Hepatocyte (in vitro differentiated cells): ENCODE data around the gene DVL2. TPM values are rescaled to one million over a fixed set of nuclear protein-coding genes. Genes with fewer than 3 reads are reported as not detected.

Source experiments
- DNase-seq: peaks from one replicate; pipeline ENCODE4 v3.0.0-alpha.2; 2016; ENCODE audit warnings: low spot score
- H2AFZ ChIP-seq: fragments of 200-600 bp; sonication (generic); 2 replicates; pipeline ENCODE4 v1.6.0; 2016; ENCODE audit warnings: antibody characterized with exemption, mild to moderate bottlenecking
- H3K27ac ChIP-seq: fragments of 200-600 bp; sonication (generic); 2 replicates; pipeline ENCODE4 v1.5.1; 2016; ENCODE audit warnings: mild to moderate bottlenecking
- H3K27me3 ChIP-seq: fragments of 200-600 bp; sonication (generic); 2 replicates; pipeline ENCODE4 v1.6.1; 2016
- H3K36me3 ChIP-seq: fragments of 200-600 bp; sonication (generic); replicated peaks from 2 replicates; pipeline ENCODE4 v1.5.1; 2016; ENCODE audit warnings: low read depth; ENCODE audit not compliant: insufficient read depth
- H3K4me1 ChIP-seq: fragments of 200-600 bp; sonication (generic); 2 replicates; pipeline ENCODE4 v1.5.1; 2016; ENCODE audit warnings: mild to moderate bottlenecking, moderate library complexity; ENCODE audit not compliant: insufficient read depth
- H3K4me2 ChIP-seq: fragments of 200-600 bp; sonication (generic); 2 replicates; pipeline ENCODE4 v1.6.0; 2016
- H3K4me3 ChIP-seq: fragments of 200-600 bp; sonication (generic); 2 replicates; pipeline ENCODE4 v1.5.1; 2016; ENCODE audit warnings: mild to moderate bottlenecking
- H3K79me2 ChIP-seq: fragments of 200-600 bp; sonication (generic); 2 replicates; pipeline ENCODE4 v1.6.0; 2017; ENCODE audit warnings: mild to moderate bottlenecking
- H3K9me2 ChIP-seq: fragments of 200-600 bp; sonication (generic); replicated peaks from 2 replicates; pipeline ENCODE4 v1.6.0; 2017; ENCODE audit warnings: mild to moderate bottlenecking; ENCODE audit not compliant: insufficient read depth
- H3K9me3 ChIP-seq: fragments of 200-600 bp; sonication (generic); 2 replicates; pipeline ENCODE4 v1.5.1; 2016; ENCODE audit warnings: low read depth, mild to moderate bottlenecking
- H4K20me1 ChIP-seq: fragments of 200-600 bp; sonication (generic); 2 replicates; pipeline ENCODE4 v1.6.0; 2016; ENCODE audit warnings: mild to moderate bottlenecking; ENCODE audit not compliant: insufficient read depth, poor library complexity, severe bottlenecking
- CTCF ChIP-seq: fragments of 200-600 bp; sonication (generic); IDR thresholded peaks from 2 replicates; pipeline ENCODE4 v1.5.1; 2016; ENCODE audit warnings: antibody characterized with exemption, mild to moderate bottlenecking; ENCODE audit not compliant: poor library complexity
- EZH2 ChIP-seq: fragments of 200-600 bp; sonication (generic); IDR thresholded peaks from 2 replicates; pipeline ENCODE4 v1.6.1; 2016; ENCODE audit warnings: antibody characterized with exemption, mild to moderate bottlenecking, borderline replicate concordance
- EZH2phosphoT487 ChIP-seq: fragments of 200-600 bp; sonication (generic); IDR thresholded peaks from one replicate; pipeline ENCODE4 v1.6.1; 2018; ENCODE audit warnings: antibody characterized with exemption, mild to moderate bottlenecking, low read depth, moderate library complexity; ENCODE audit not compliant: unreplicated experiment, severe bottlenecking
- WGBS: methylation state at CpG from one replicate; pipeline ENCODE4 v1.1.6; 2016; ENCODE audit warnings: low lambda C conversion rate; ENCODE audit errors: missing lambda C conversion rate; 5-methylcytosine and 5-hydroxymethylcytosine counted together
- polyA plus RNA-seq: library from polyadenylated mRNA; unstranded; fragments of >200 nt; fragmentation: Nextera tagmentation; extraction: Ambion mirVana; gene quantifications from 2 replicates; pipeline ENCODE4 v1.2.1, GENCODE V29; 2016
- total RNA-seq: library from RNA; depleted of rRNA; stranded (reverse); fragments of >200 nt; gene quantifications from 2 replicates; pipeline ENCODE4 v1.2.3, GENCODE V29; 2014

Gene DVL2
- total and polyA plus RNA-seq, 2 experiments from 2014 or later = 62.1 to 74.7 TPM

GRCh38 chr17:7237761-7238419, 3.6 kb upstream of the DVL2 start:
- no CpG with 5 or more reads among the region's 73 CpGs for WGBS
- TF ChIP-seq EZH2 (no peak), CTCF (no peak), EZH2phosphoT487 (no peak)
- H3K27ac ChIP-seq = peak overlapping the region; percentile 98
- peak; percentile 92 for DNase-seq
- peaks cover 75% of the 10 kb centered on the region for H3K79me2 ChIP-seq
- peak overlapping the region; percentile 65 for H3K4me3 ChIP-seq
- H3K36me3 ChIP-seq = no peaks in the 10 kb centered on the region
- peaks cover 3% of the 10 kb centered on the region for H4K20me1 ChIP-seq
- H3K9me2 ChIP-seq = no peaks in the 10 kb centered on the region
- no peaks in the 10 kb centered on the region for H3K27me3 ChIP-seq
- no peak overlapping the region for H2AFZ ChIP-seq
- peaks cover 27% of the 10 kb centered on the region for H3K4me1 ChIP-seq
- no peaks in the 10 kb centered on the region for H3K9me3 ChIP-seq
- H3K4me2 ChIP-seq = peak overlapping the region; percentile 92

DNA sequence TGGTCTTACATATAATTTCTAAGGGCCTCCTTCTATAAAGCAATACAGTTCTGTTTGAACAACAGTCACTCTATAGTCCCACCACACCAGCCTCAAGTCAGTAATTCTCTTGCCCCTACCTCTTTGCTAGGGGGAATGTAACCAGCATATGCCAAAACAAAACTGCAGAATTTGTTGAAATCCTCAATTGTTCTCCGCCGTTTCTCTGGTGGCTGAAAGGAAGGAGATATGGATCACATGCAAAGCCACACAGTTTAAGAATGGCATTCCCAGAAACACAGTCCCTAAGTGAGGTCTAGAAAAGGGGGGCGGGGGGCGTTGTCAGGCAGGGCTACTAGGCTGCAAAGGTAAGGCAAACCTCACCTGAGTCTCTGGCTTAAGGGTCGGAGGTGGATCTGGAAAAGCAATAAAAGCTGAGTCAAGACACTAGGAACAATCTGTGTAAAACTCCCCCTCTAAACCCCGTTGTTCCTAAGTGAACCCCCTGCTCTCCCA, 3.0 kb upstream of the DVL2 start:
- Histone ChIP-seq H3K27me3 (no peaks in the 10 kb centered on the region), H3K9me2 (no peaks in the 10 kb centered on the region), H3K4me3 (peak overlapping the region; percentile 65), H4K20me1 (peaks cover 8% of the 10 kb centered on the region), H3K4me2 (peak overlapping the region; percentile 92), H3K36me3 (no peaks in the 10 kb centered on the region), H3K27ac (peak overlapping the region; percentile 98), H3K9me3 (no peaks in the 10 kb centered on the region), H2AFZ (no peak overlapping the region), H3K4me1 (peaks cover 31% of the 10 kb centered on the region), H3K79me2 (peaks cover 81% of the 10 kb centered on the region)
- TF ChIP-seq CTCF = no peak
- no peak for TF ChIP-seq EZH2phosphoT487
- TF ChIP-seq EZH2 = no peak
- DNase-seq = no peak
- 39% methylated on average over 6 of the region's 6 CpGs for WGBS

DNA sequence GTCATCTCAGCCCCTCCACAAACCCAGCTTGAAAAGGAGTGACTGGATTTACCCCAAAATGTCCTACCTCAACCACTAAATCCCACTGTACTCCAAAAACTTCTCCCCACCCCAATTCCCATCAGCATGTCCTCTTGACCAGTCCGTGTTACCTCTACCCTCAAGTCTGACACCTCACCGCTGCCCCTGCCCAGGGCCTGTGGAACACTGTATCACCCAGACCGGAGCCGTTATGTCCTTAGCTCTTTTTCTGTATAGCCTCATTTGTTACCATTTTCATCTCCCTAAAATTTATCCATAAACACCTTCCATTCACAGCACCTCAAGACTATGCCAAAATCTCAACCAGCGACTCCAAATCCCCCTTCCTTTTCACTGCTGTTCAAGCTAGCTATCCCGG, 2.5 kb upstream of the DVL2 start:
- Histone ChIP-seq H3K4me1 (peaks cover 35% of the 10 kb centered on the region), H3K9me2 (no peaks in the 10 kb centered on the region), H4K20me1 (peaks cover 13% of the 10 kb centered on the region), H3K27ac (peak overlapping the region; percentile 98), H3K79me2 (peaks cover 84% of the 10 kb centered on the region), H2AFZ (no peak overlapping the region), H3K4me3 (no peak overlapping the region), H3K4me2 (peak overlapping the region; percentile 92), H3K27me3 (no peaks in the 10 kb centered on the region), H3K9me3 (no peaks in the 10 kb centered on the region), H3K36me3 (no peaks in the 10 kb centered on the region)
- WGBS = 86% methylated on average over 6 of the region's 6 CpGs
- TF ChIP-seq EZH2phosphoT487 (no peak), CTCF (no peak)
- DNase-seq = no peak
